CD4-positive, CD25-positive, alpha-beta regulatory T cell (primary cell): ENCODE measurements around the gene ACTL6B. TPM values are rescaled to one million over a fixed set of nuclear protein-coding genes. Genes with fewer than 3 reads are reported as not detected.

Experiments used
- polyA plus RNA-seq, 4 donors: library from polyadenylated mRNA; unstranded; fragments of 300-500 nt; fragmentation: Illumina TruSeq; gene quantifications; one replicate each; pipeline ENCODE4 v1.2.3, GENCODE V29; 2021
- total RNA-seq: library from RNA; stranded (reverse); gene quantifications from one replicate; pipeline ENCODE4 v1.2.3, GENCODE V29; 2022

ACTL6B gene
- total and polyA plus RNA-seq, 5 donors from 2014 or later: not detected

Other genes starting within 250 kb of the ACTL6B start
- 4.0 TPM for gene ZCWPW1, start 227.7 kb downstream of the ACTL6B start, total RNA-seq
- gene ZCWPW1, start 227.7 kb downstream of the ACTL6B start, polyA plus RNA-seq: 1 to 10 TPM; 2.2 to 5.4 (median 4.0) TPM
- 73.1 TPM for gene MEPCE, start 226.6 kb downstream of the ACTL6B start, total RNA-seq
- 10 to 100 TPM; 10.2 to 15.9 (median 13.5) TPM for gene MEPCE, start 226.6 kb downstream of the ACTL6B start, polyA plus RNA-seq
- gene PPP1R35, start 220.0 kb downstream of the ACTL6B start, total RNA-seq: 52.8 TPM
- gene PPP1R35, start 220.0 kb downstream of the ACTL6B start, polyA plus RNA-seq: 10 to 100 TPM; 42.3 to 72.2 (median 49.4) TPM
- 3.7 TPM for gene SPACDR, start 192.2 kb downstream of the ACTL6B start, total RNA-seq
- under 1 TPM in 2 of 4 donors, not detected in 2; 0.32 TPM for gene SPACDR, start 192.2 kb downstream of the ACTL6B start, polyA plus RNA-seq
- 113 TPM for gene TSC22D4, start 177.2 kb downstream of the ACTL6B start, total RNA-seq
- gene TSC22D4, start 177.2 kb downstream of the ACTL6B start, polyA plus RNA-seq: 10 to 100 TPM; 22.2 to 35.8 (median 33.4) TPM
- 0.89 TPM for gene NYAP1, start 172.5 kb downstream of the ACTL6B start, total RNA-seq
- gene NYAP1, start 172.5 kb downstream of the ACTL6B start, polyA plus RNA-seq: not detected
- gene AGFG2, start 117.2 kb downstream of the ACTL6B start, total RNA-seq: 40.8 TPM
- 10 to 100 TPM; 11.7 to 21.6 (median 16.0) TPM for gene AGFG2, start 117.2 kb downstream of the ACTL6B start, polyA plus RNA-seq
- gene SAP25, start 82.5 kb downstream of the ACTL6B start, total RNA-seq: 47.4 TPM
- gene SAP25, start 82.5 kb downstream of the ACTL6B start, polyA plus RNA-seq: under 1 TPM in 1 of 4 donors, not detected in 3; 0.47 TPM
- gene LRCH4, start 70.3 kb downstream of the ACTL6B start, total RNA-seq: 350 TPM
- 100 to 1,000 TPM; 115 to 136 (median 126) TPM for gene LRCH4, start 70.3 kb downstream of the ACTL6B start, polyA plus RNA-seq
- gene FBXO24, start 70.1 kb downstream of the ACTL6B start, total RNA-seq: not detected
- under 1 TPM in 3 of 4 donors, not detected in 1; 0.21 to 0.26 (median 0.22) TPM for gene FBXO24, start 70.1 kb downstream of the ACTL6B start, polyA plus RNA-seq
- gene PCOLCE, start 54.1 kb downstream of the ACTL6B start, total RNA-seq: 2.8 TPM
- 1 to 10 TPM in 1 of 4 donors, under 1 TPM in 2, not detected in 1; 0.23 to 1.5 (median 0.89) TPM for gene PCOLCE, start 54.1 kb downstream of the ACTL6B start, polyA plus RNA-seq
- 13.9 TPM for gene MOSPD3, start 43.9 kb downstream of the ACTL6B start, total RNA-seq
- gene MOSPD3, start 43.9 kb downstream of the ACTL6B start, polyA plus RNA-seq: 10 to 100 TPM; 13.8 to 22.9 (median 21.9) TPM
- 8.0 TPM for gene TFR2, start 14.9 kb downstream of the ACTL6B start, total RNA-seq
- 1 to 10 TPM; 1.2 to 2.0 (median 1.5) TPM for gene TFR2, start 14.9 kb downstream of the ACTL6B start, polyA plus RNA-seq
- gene GNB2, start 17.3 kb upstream of the ACTL6B start, total RNA-seq: 160 TPM
- 10 to 100 TPM; 47.2 to 70.0 (median 66.8) TPM for gene GNB2, start 17.3 kb upstream of the ACTL6B start, polyA plus RNA-seq
- gene GIGYF1, start 37.8 kb upstream of the ACTL6B start, total RNA-seq: 82.4 TPM
- under 1 TPM; 0.71 to 0.89 (median 0.73) TPM for gene GIGYF1, start 37.8 kb upstream of the ACTL6B start, polyA plus RNA-seq
- 11.3 TPM for gene POP7, start 49.7 kb upstream of the ACTL6B start, total RNA-seq
- gene POP7, start 49.7 kb upstream of the ACTL6B start, polyA plus RNA-seq: 10 to 100 TPM; 57.2 to 63.0 (median 61.5) TPM
- not detected for gene EPO, start 64.0 kb upstream of the ACTL6B start, total RNA-seq
- under 1 TPM in 1 of 4 donors, not detected in 3; 0.23 TPM for gene EPO, start 64.0 kb upstream of the ACTL6B start, polyA plus RNA-seq
- not detected for gene ZAN, start 77.1 kb upstream of the ACTL6B start, total RNA-seq
- not detected for gene ZAN, start 77.1 kb upstream of the ACTL6B start, polyA plus RNA-seq
- 3.0 TPM for gene EPHB4, start 171.1 kb upstream of the ACTL6B start, total RNA-seq
- gene EPHB4, start 171.1 kb upstream of the ACTL6B start, polyA plus RNA-seq: not detected
- gene SLC12A9, start 196.3 kb upstream of the ACTL6B start, total RNA-seq: 42.7 TPM
- gene SLC12A9, start 196.3 kb upstream of the ACTL6B start, polyA plus RNA-seq: 1 to 10 TPM; 5.7 to 8.6 (median 6.1) TPM
- 8.4 TPM for gene TRIP6, start 210.9 kb upstream of the ACTL6B start, total RNA-seq
- gene TRIP6, start 210.9 kb upstream of the ACTL6B start, polyA plus RNA-seq: 1 to 10 TPM; 2.8 to 5.8 (median 3.5) TPM
- gene SRRT, start 218.7 kb upstream of the ACTL6B start, total RNA-seq: 234 TPM
- 10 to 100 TPM; 31.9 to 40.7 (median 36.7) TPM for gene SRRT, start 218.7 kb upstream of the ACTL6B start, polyA plus RNA-seq
- 0.94 TPM for gene UFSP1, start 233.3 kb upstream of the ACTL6B start, total RNA-seq
- 1 to 10 TPM in 3 of 4 donors, under 1 TPM in 1; 0.39 to 4.8 (median 1.9) TPM for gene UFSP1, start 233.3 kb upstream of the ACTL6B start, polyA plus RNA-seq
- gene ACHE, start 239.4 kb upstream of the ACTL6B start, total RNA-seq: 0.20 TPM
- gene ACHE, start 239.4 kb upstream of the ACTL6B start, polyA plus RNA-seq: not detected